ENCODE measurements around the gene NGEF. TPM values are rescaled to one million over a fixed set of nuclear protein-coding genes. Genes with fewer than 3 reads are reported as not detected.

NGEF gene
- total and polyA plus RNA-seq, 8 donors: 3.3 to 7.1 (median 5.4) TPM

GRCh38 chr2:233011268-233011650 is 1.8 kb downstream of the NGEF start:
- Histone ChIP-seq H3K36me3 (no peaks in the 10 kb centered on the region), H3K27me3 (no peaks in the 10 kb centered on the region), H3K4me1 (peaks cover 4 to 20% (median 7%) of the 10 kb centered on the region in 3 donors), H3K4me3 (no peak overlapping the region), H3K27ac (no peak overlapping the region), H3K9me3 (no peaks in the 10 kb centered on the region)
- FAIRE-seq (no peak), ATAC-seq (no peak), DNase-seq (peak in 1 of 6 donors; percentile 4)
- intact Hi-C loops (cut with DNase I): no loop called here
- 92 to 95% methylated on average over 6 of the region's 6 CpGs for WGBS, 2 donors
- TF ChIP-seq CTCF (IDR thresholded peaks at IDR 0.05): no peak

GRCh38 chr2:233010569-233011267 is 2.3 kb downstream of the NGEF start:
- no peak for FAIRE-seq
- intact Hi-C loops (cut with DNase I): no loop called here
- no peaks in the 10 kb centered on the region for H3K36me3 ChIP-seq
- no peak overlapping the region for H3K27ac ChIP-seq
- H3K27me3 ChIP-seq: no peaks in the 10 kb centered on the region
- peaks cover 4 to 20% (median 7%) of the 10 kb centered on the region in 3 donors for H3K4me1 ChIP-seq
- DNase-seq: peak in 1 of 6 donors; percentile 7
- H3K4me3 ChIP-seq: no peak overlapping the region
- WGBS, 2 donors: 88 to 94% methylated on average over 9 of the region's 9 CpGs
- no peak for TF ChIP-seq CTCF (IDR thresholded peaks at IDR 0.05)
- no peaks in the 10 kb centered on the region for H3K9me3 ChIP-seq
- ATAC-seq: no peak

- Histone ChIP-seq H3K4me3 (no peak overlapping the region), H3K9me3 (no peaks in the 10 kb centered on the region), H3K36me3 (no peaks in the 10 kb centered on the region), H3K4me1 (peaks cover 4 to 20% (median 7%) of the 10 kb centered on the region in 3 donors), H3K27me3 (no peaks in the 10 kb centered on the region), H3K27ac (no peak overlapping the region)
- intact Hi-C loops (cut with DNase I): no loop called here
- no peak for FAIRE-seq
- no peak for TF ChIP-seq CTCF (IDR thresholded peaks at IDR 0.05)
- no peak for DNase-seq
- 98 to 99% methylated on average over 3 of the region's 3 CpGs for WGBS, 2 donors
- ATAC-seq: no peak
These were observed 3.4 kb downstream of the NGEF start for GRCh38 chr2:233009661-233010060.

- intact Hi-C loops (cut with DNase I): no loop called here
- Histone ChIP-seq H3K27me3 (no peaks in the 10 kb centered on the region), H3K4me3 (no peak overlapping the region), H3K27ac (no peak overlapping the region), H3K4me1 (peaks cover 0 to 12% (median 7%) of the 10 kb centered on the region in 3 donors), H3K36me3 (no peaks in the 10 kb centered on the region), H3K9me3 (no peaks in the 10 kb centered on the region)
- WGBS, 2 donors: 55 to 66% methylated on average over 3 of the region's 3 CpGs
- TF ChIP-seq CTCF (IDR thresholded peaks at IDR 0.05): no peak
- no peak for FAIRE-seq
- DNase-seq: peak in 1 of 6 donors; percentile 1
- ATAC-seq: no peak
These were observed 5.3 kb downstream of the NGEF start for GRCh38 chr2:233007739-233008138.

GRCh38 chr2:233007270-233007669 is 5.8 kb downstream of the NGEF start:
- Histone ChIP-seq H3K36me3 (no peaks in the 10 kb centered on the region), H3K27me3 (no peaks in the 10 kb centered on the region), H3K9me3 (no peaks in the 10 kb centered on the region), H3K27ac (no peak overlapping the region), H3K4me1 (peaks cover 0 to 9% (median 2%) of the 10 kb centered on the region in 3 donors), H3K4me3 (no peak overlapping the region)
- TF ChIP-seq CTCF (IDR thresholded peaks at IDR 0.05): no peak
- ATAC-seq: no peak
- 83 to 92% methylated on average over 7 of the region's 7 CpGs for WGBS, 2 donors
- FAIRE-seq: no peak
- peak in 1 of 6 donors; percentile 6 for DNase-seq
- intact Hi-C loops (cut with DNase I): no loop called here
